Esophagus muscularis mucosa (tissue), 4 donors: ENCODE results near the gene UBTFL1. TPM values are rescaled to one million over a fixed set of nuclear protein-coding genes. Genes with fewer than 3 reads are reported as not detected.

Source experiments
- DNase-seq: peaks from one replicate; pipeline ENCODE4 v3.0.0-alpha.2; 2017; ENCODE audit errors: extremely low spot score
- H3K27ac ChIP-seq, 4 donors: fragments of 200-600 bp; sonication (generic); replicated peaks in 1 of 4; 1 replicate in 3 of 4; 2 replicates in 1 of 4; pipeline ENCODE4 v1.5.1; 2016 to 2019; ENCODE audit warnings: mild to moderate bottlenecking in 1 of 4
- H3K27me3 ChIP-seq, 4 donors: fragments of 200-600 bp; sonication (generic); one replicate each; pipeline versions ENCODE4 v1.5.1 to v1.6.0; 2016 to 2019
- H3K36me3 ChIP-seq, 4 donors: fragments of 200-600 bp; sonication (generic); one replicate each; pipeline ENCODE4 v1.5.1; 2016 to 2019
- H3K4me1 ChIP-seq, 4 donors: fragments of 200-600 bp; sonication (generic); one replicate each; pipeline ENCODE4 v1.5.1; 2016 to 2019
- H3K4me3 ChIP-seq, 4 donors: fragments of 200-600 bp; sonication (generic); 1 replicate in 2 of 4; 2 replicates in 2 of 4; pipeline ENCODE4 v1.5.1; 2016 to 2019; ENCODE audit warnings: mild to moderate bottlenecking in 4 of 4, moderate library complexity in 1 of 4
- H3K9me3 ChIP-seq, 4 donors: fragments of 200-600 bp; sonication (generic); 1 replicate in 3 of 4; 2 replicates in 1 of 4; pipeline ENCODE4 v1.5.1; 2016 to 2019
- CTCF ChIP-seq, 3 experiments: fragments of 200-600 bp in 2 of 3; fragments of 450-650 bp in 1 of 3; sonication (generic) in 2 of 3; IDR thresholded peaks; one replicate each; pipeline ENCODE4 v1.5.1; 2017 to 2019; ENCODE audit warnings: antibody characterized with exemption in 3 of 3, mild to moderate bottlenecking in 2 of 3, moderate library complexity in 1 of 3
- EP300 ChIP-seq: sonication (generic); formaldehyde crosslinking; IDR thresholded peaks from one replicate; pipeline ENCODE4 v1.6.1; 2017; ENCODE audit warnings: antibody characterized with exemption
- POLR2A ChIP-seq: fragments of 450-650 bp; IDR thresholded peaks from one replicate; pipeline ENCODE4 v1.6.1; 2017; ENCODE audit warnings: antibody characterized with exemption, moderate library complexity, mild to moderate bottlenecking, low read depth
- POLR2AphosphoS5 ChIP-seq, 2 donors: sonication (generic); formaldehyde crosslinking; IDR thresholded peaks; one replicate each; pipeline ENCODE4 v1.6.1; 2017; ENCODE audit warnings: antibody characterized with exemption in 2 of 2
- WGBS: methylation state at CpG from one replicate; pipeline ENCODE4 v1.1.5; 2018; 5-methylcytosine and 5-hydroxymethylcytosine counted together
- intact Hi-C: fragments of 100-400 bp; cut with DNase I; formaldehyde crosslinking; loops from one replicate; pipeline ENCODE4 v1.15.1; 2023
- small RNA-seq, 3 donors: library from RNA; depleted of rRNA; stranded (forward); fragments of <200 nt; gene quantifications; one replicate each; pipeline ENCODE3, GENCODE V24; 2016
- total RNA-seq, 4 donors: library from RNA; depleted of rRNA; stranded (reverse); fragments of >200 nt; gene quantifications; one replicate each; pipeline versions ENCODE4 v1.1.0 to v1.2.1, GENCODE V29; 2016

UBTFL1 gene
- total RNA-seq, 4 donors from 2014 or later = not detected

GRCh38 chr11:90133560-90134477 lies 48.1 kb downstream of the UBTFL1 start:
- DNase-seq = no peak
- Histone ChIP-seq H3K36me3 (no peaks in the 10 kb centered on the region), H3K27me3 (peaks cover 0 to 10% (median 7%) of the 10 kb centered on the region in 4 donors), H3K27ac (peak overlapping the region in 2 of 4 donors; percentile 4 to 31), H3K4me3 (peak overlapping the region; percentile 53 to 60 (median 57)), H3K4me1 (peaks cover 0 to 19% (median 14%) of the 10 kb centered on the region in 4 donors), H3K9me3 (no peaks in the 10 kb centered on the region)
- TF ChIP-seq EP300 (no peak), POLR2AphosphoS5 (IDR thresholded peaks at IDR 0.05) (no peak), POLR2A (no peak), CTCF (IDR thresholded peaks at IDR 0.05) (no peak)
- WGBS = 43% methylated on average over 11 of the region's 11 CpGs
- intact Hi-C loops = no loop called here

GRCh38 chr11:90134478-90135003 lies 48.8 kb downstream of the UBTFL1 start, which contains the start of gene NAALAD2:
NAALAD2 (plus strand) TSS chr11:90134663; CDS start chr11:90134759, 96 bp downstream.
- H3K4me1 ChIP-seq = peaks cover 0 to 19% (median 14%) of the 10 kb centered on the region in 4 donors
- WGBS = 2% methylated on average over 10 of the region's 25 CpGs
- H3K27me3 ChIP-seq = peaks cover 0 to 10% (median 7%) of the 10 kb centered on the region in 4 donors
- H3K4me3 ChIP-seq = peak within 1 kb of the TSS; percentile 53 to 60 (median 57)
- no peak for TF ChIP-seq POLR2AphosphoS5 (IDR thresholded peaks at IDR 0.05)
- no peak for TF ChIP-seq POLR2A
- no peak for TF ChIP-seq EP300
- no peak for TF ChIP-seq CTCF (IDR thresholded peaks at IDR 0.05)
- DNase-seq = no peak
- H3K9me3 ChIP-seq = no peaks in the 10 kb centered on the region
- no peaks in the 10 kb centered on the region for H3K36me3 ChIP-seq
- peak within 1 kb of the TSS in 2 of 4 donors; percentile 4 to 31 for H3K27ac ChIP-seq
- intact Hi-C loops = no loop called here

GRCh38 chr11:90135016-90135415 lies 49.3 kb downstream of the UBTFL1 start:
- Histone ChIP-seq H3K27me3 (peaks cover 0 to 10% (median 7%) of the 10 kb centered on the region in 4 donors), H3K4me3 (peak overlapping the region; percentile 53 to 60 (median 57)), H3K4me1 (peaks cover 0 to 19% (median 14%) of the 10 kb centered on the region in 4 donors), H3K36me3 (no peaks in the 10 kb centered on the region), H3K27ac (no peak overlapping the region), H3K9me3 (no peaks in the 10 kb centered on the region)
- TF ChIP-seq EP300 = no peak
- TF ChIP-seq POLR2AphosphoS5 (IDR thresholded peaks at IDR 0.05) = no peak
- no peak for TF ChIP-seq POLR2A
- no peak for TF ChIP-seq CTCF (IDR thresholded peaks at IDR 0.05)
- no peak for DNase-seq
- WGBS = 3% methylated on average over 5 of the region's 5 CpGs
- intact Hi-C loops = no loop called here

Small RNA genes within 50 kb of the gene (small RNA-seq; reads per million reads assigned to genes)
- gene AP000827.1 (0 reads per million in 3 donors), gene RF00275 (0 reads per million in 3 donors)

Other genes with a start within 250 kb of the UBTFL1 start
- gene TRIM64B, start 207.5 kb upstream of the UBTFL1 start, total RNA-seq = not detected
- gene TRIM49D1, start 163.7 kb upstream of the UBTFL1 start, total RNA-seq = not detected
- not detected for gene TRIM49D2, start 161.9 kb upstream of the UBTFL1 start, total RNA-seq
- gene TRIM64, start 119.9 kb upstream of the UBTFL1 start, total RNA-seq = not detected
- gene TRIM49C, start 54.8 kb upstream of the UBTFL1 start, total RNA-seq = not detected
- gene NAALAD2, start 48.7 kb downstream of the UBTFL1 start, total RNA-seq = 1 to 10 TPM in 2 of 4 donors, under 1 TPM in 2; 0.78 to 3.3 (median 1.1) TPM
- 10 to 100 TPM; 37.6 to 71.8 (median 45.4) TPM for gene CHORDC1, start 137.1 kb downstream of the UBTFL1 start, total RNA-seq